HepG2 (cell line): ENCODE measurements around the gene JAKMIP3. TPM values are rescaled to one million over a fixed set of nuclear protein-coding genes. Genes with fewer than 3 reads are reported as not detected.

Experiments used
- ARID5B ChIP-seq: IDR thresholded peaks from 2 replicates; pipeline ENCODE4 v1.4.0; 2020; ENCODE audit warnings: mild to moderate bottlenecking, missing genetic modification reagents
- ATF5 ChIP-seq: sonication (generic); formaldehyde crosslinking; IDR thresholded peaks from 2 replicates; pipeline ENCODE4 v1.4.0; 2020; ENCODE audit warnings: mild to moderate bottlenecking, low read depth, missing genetic modification reagents
- ERF ChIP-seq: IDR thresholded peaks from 2 replicates; pipeline ENCODE4 v1.6.1; 2018; ENCODE audit warnings: missing biosample characterization, missing genetic modification reagents
- FOXP4 ChIP-seq: sonication (generic); formaldehyde crosslinking; IDR thresholded peaks from 2 replicates; pipeline ENCODE4 v1.4.0; 2020; ENCODE audit warnings: missing genetic modification reagents
- GATAD2A ChIP-seq: IDR thresholded peaks from 2 replicates; pipeline ENCODE4 v1.6.1; 2016
- MTF2 ChIP-seq: sonication (generic); formaldehyde crosslinking; IDR thresholded peaks from 2 replicates; pipeline ENCODE4 v1.5.0; 2020; ENCODE audit warnings: missing genetic modification reagents, borderline replicate concordance
- SOX5 ChIP-seq: IDR thresholded peaks from 2 replicates; pipeline ENCODE4 v1.6.1; 2016; ENCODE audit warnings: borderline replicate concordance
- SUZ12 ChIP-seq: fragments of 150-350 bp; IDR thresholded peaks from 2 replicates; pipeline ENCODE4 v1.6.1; 2014; ENCODE audit warnings: low read depth, low read length
- TFDP1 ChIP-seq: IDR thresholded peaks from 2 replicates; pipeline ENCODE4 v1.6.1; 2016; ENCODE audit warnings: missing compliant biosample characterization, missing genetic modification reagents, borderline replicate concordance
- ZBTB33 ChIP-seq: sonication (generic); formaldehyde crosslinking; IDR thresholded peaks from 2 replicates; pipeline ENCODE4 v1.4.0; 2020; ENCODE audit warnings: missing genetic modification reagents
- ZEB1 ChIP-seq: IDR thresholded peaks from 2 replicates; pipeline ENCODE4 v1.6.1; 2012; ENCODE audit warnings: mild to moderate bottlenecking, low read depth, inconsistent platforms; ENCODE audit not compliant: insufficient replicate concordance
- ZNF17 ChIP-seq: sonication (generic); formaldehyde crosslinking; IDR thresholded peaks from 2 replicates; pipeline ENCODE4 v1.5.0; 2020; ENCODE audit warnings: mild to moderate bottlenecking, missing genetic modification reagents
- ZNF350 ChIP-seq: sonication (generic); formaldehyde crosslinking; IDR thresholded peaks from 2 replicates; pipeline ENCODE4 v1.4.0; 2020; ENCODE audit warnings: mild to moderate bottlenecking, low read depth, missing genetic modification reagents, borderline replicate concordance
- ZNF580 ChIP-seq: IDR thresholded peaks from 2 replicates; pipeline ENCODE4 v1.6.1; 2016; ENCODE audit warnings: low read depth, borderline replicate concordance
- ZNF598 ChIP-seq: sonication (generic); formaldehyde crosslinking; IDR thresholded peaks from 2 replicates; pipeline ENCODE4 v1.5.1; 2020; ENCODE audit warnings: mild to moderate bottlenecking, missing genetic modification reagents, borderline replicate concordance
- ZNF614 ChIP-seq: IDR thresholded peaks from 2 replicates; pipeline ENCODE4 v1.6.1; 2018; ENCODE audit warnings: missing biosample characterization, missing genetic modification reagents, inconsistent platforms, borderline replicate concordance
- ZNF629 ChIP-seq: sonication (generic); formaldehyde crosslinking; conservative IDR thresholded peaks from 2 replicates; pipeline ENCODE4 v1.5.0; 2020; ENCODE audit warnings: missing genetic modification reagents
- ZNF746 ChIP-seq: sonication (generic); formaldehyde crosslinking; IDR thresholded peaks from 2 replicates; pipeline ENCODE4 v1.8.0; 2022; ENCODE audit warnings: mild to moderate bottlenecking, missing genetic modification reagents
- ZSCAN25 ChIP-seq: sonication (generic); formaldehyde crosslinking; IDR thresholded peaks from 2 replicates; pipeline ENCODE4 v1.8.0; 2022; ENCODE audit warnings: mild to moderate bottlenecking, missing genetic modification reagents
- polyA plus RNA-seq, 8 experiments: library from polyadenylated mRNA; depleted of rRNA in 3 of 8; stranded (reverse) in 7 of 8; unstranded in 1 of 8; fragments of >200 nt; fragmentation: Illumina TruSeq in 4 of 8; extraction: Trizol in 4 of 8; gene quantifications; 2 replicates each; pipeline versions ENCODE4 v1.2.1 to v1.2.3, GENCODE V29; 2011 to 2016; ENCODE audit warnings: low read depth in 4 of 8, missing spikeins in 1 of 8, mixed read lengths in 1 of 8; ENCODE audit not compliant: insufficient read depth in 1 of 8
- total RNA-seq, 5 experiments: library from RNA; depleted of rRNA; stranded (reverse); fragments of >200 nt; fragmentation: Illumina TruSeq; extraction: Trizol; gene quantifications; 2 replicates each; pipeline ENCODE4 v1.2.3, GENCODE V29; 2016; ENCODE audit warnings: low read depth in 1 of 5

Gene JAKMIP3
- total and polyA plus RNA-seq, 2 of the 13 experiments (the other 11 are each of a cell fraction or from before 2014, with no cell fraction given): 0.03 to 0.11 TPM

- TF ChIP-seq ZNF350 (CRISPR knock-in tag): 0 out of 2 replicates have a peak, but pooled peaks have one; percentile 42
- TF ChIP-seq ZNF746 (CRISPR knock-in tag): no peak
- peak; percentile 31; the same call in 1 of the 2 replicates for TF ChIP-seq TFDP1 (CRISPR knock-in tag)
- TF ChIP-seq ZNF598 (CRISPR knock-in tag): 0 out of 2 replicates have a peak, but pooled peaks have one; percentile 52
- peak; percentile 88; the same call in 1 of the 2 replicates for TF ChIP-seq ERF (CRISPR knock-in tag)
- peak; percentile 67; the same call in 1 of the 2 replicates for TF ChIP-seq ZNF580 (CRISPR knock-in tag)
- peak; percentile 28; the same call in 1 of the 2 replicates for TF ChIP-seq ZSCAN25
- TF ChIP-seq ZNF17 (CRISPR knock-in tag): no peak
- TF ChIP-seq ATF5 (CRISPR knock-in tag): no peak
- no peak; the same call in 1 of the 2 replicates for TF ChIP-seq MTF2 (CRISPR knock-in tag)
- peak; percentile 22; the same call in 1 of the 2 replicates for TF ChIP-seq ZBTB33 (CRISPR knock-in tag)
- TF ChIP-seq ZNF614: peak; percentile 52; the same call in 1 of the 2 replicates
- no peak for TF ChIP-seq SUZ12
- TF ChIP-seq ZEB1: no peak
- TF ChIP-seq GATAD2A (CRISPR knock-in tag): 0 out of 2 replicates have a peak, but pooled peaks have one; percentile 28
- TF ChIP-seq SOX5 (CRISPR knock-in tag): peak; percentile 23; the same call in 1 of the 2 replicates
- TF ChIP-seq ARID5B (CRISPR knock-in tag): peak; percentile 26; the same call in 1 of the 2 replicates
- no peak for TF ChIP-seq FOXP4 (CRISPR knock-in tag)
- no peak for TF ChIP-seq ZNF629 (CRISPR knock-in tag)
Observed at GRCh38 chr10:132023092-132023811, 42.5 kb upstream of the JAKMIP3 start (continued).
